Measurements from ENCODE around the gene TRIM2.

DNA sequence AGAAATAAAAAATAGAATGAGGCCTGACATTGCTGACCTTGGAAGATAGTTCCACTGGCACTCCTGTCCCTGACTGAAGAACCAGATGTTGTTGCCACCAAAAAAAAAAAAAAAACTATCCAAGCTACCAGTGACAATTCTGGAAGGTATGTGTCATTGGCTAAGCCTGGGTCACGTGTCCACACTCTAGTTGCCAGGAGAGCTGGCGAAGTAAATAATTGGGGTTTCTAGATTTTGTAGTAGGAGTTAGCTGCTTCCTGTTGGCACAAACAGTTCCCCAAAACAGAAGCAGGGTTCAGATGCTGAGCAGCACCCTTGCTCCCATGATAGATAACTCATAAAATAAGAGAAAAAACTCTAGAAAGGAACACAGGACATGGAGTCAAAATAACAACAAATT lies 160.8 kb downstream of the TRIM2 start:
- no peak for TF ChIP-seq CTCF (IDR thresholded peaks at IDR 0.05; ENCODE audit: low read depth, low read length, poor library complexity, severe bottlenecking)
- TF ChIP-seq EZH2phosphoT487 (IDR thresholded peaks at IDR 0.05; ENCODE audit: borderline replicate concordance, low read length), result no peak

Data from DOHH2 (cell line).